ENCODE measurements around the gene FOXO1. TPM values are rescaled to one million over a fixed set of nuclear protein-coding genes. Genes with fewer than 3 reads are reported as not detected.

FOXO1 gene
- total and polyA plus RNA-seq, 9 of the 15 experiments (the other 6 are each of a cell fraction or from before 2014, with no cell fraction given), result 0.04 to 0.73 (median 0.20) TPM

- FAIRE-seq, result no peak
- 0% methylated on average over 2 of the region's 5 CpGs for WGBS (ENCODE audit: insufficient coverage, low coverage, missing lambda C conversion rate)
Measured at GRCh38 chr13:40657307-40657706, 9.1 kb downstream of the FOXO1 start.

More at GRCh38 chr13:40657307-40657706, 9.1 kb downstream of the FOXO1 start:
- in situ Hi-C loops (cut with MboI) (no loop called here), intact Hi-C loops (cut with micrococcal nuclease) (no loop called here)
- Histone ChIP-seq H3K4me3 (no peak overlapping the region), H4K20me1 (replicated peaks; ENCODE audit: control insufficient read depth, insufficient read depth, low read length) (no peaks in the 10 kb centered on the region), H3K27me3 (ENCODE audit: control insufficient read depth in 2 of 2, insufficient read depth in 2 of 2, low read length in 2 of 2) (0 out of 5 replicates have a peak, but pooled peaks cover 0 to 2% of the 10 kb centered on the region in 2 experiments), H3K79me2 (ENCODE audit: control insufficient read depth, insufficient read depth, low read length) (no peaks in the 10 kb centered on the region), H3K9me1 (ENCODE audit: control insufficient read depth, insufficient read depth, low read length) (no peaks in the 10 kb centered on the region), H3K4me2 (ENCODE audit: insufficient read depth, low read length) (no peak overlapping the region), H3K4me1 (replicated peaks in 1 of 2; ENCODE audit: control insufficient read depth in 2 of 2, insufficient read depth in 2 of 2, low read length in 2 of 2) (no peaks in the 10 kb centered on the region; a peak in 1 of 5 replicates), H3K27ac (ENCODE audit: extremely low read depth, low read depth, low read length) (no peak overlapping the region), H2AFZ (ENCODE audit: low read depth, low read length) (no peak overlapping the region), H3K9ac (ENCODE audit: insufficient read depth in 1 of 2, low read depth in 2 of 2, low read length in 2 of 2) (no peak overlapping the region), H3K36me3 (ENCODE audit: control insufficient read depth, insufficient read depth, low read length) (no peaks in the 10 kb centered on the region), H3K9me3 (replicated peaks; ENCODE audit: control insufficient read depth, insufficient read depth, low read depth, low read length) (no peaks in the 10 kb centered on the region; the same call in 1 of the 2 replicates)
- ChIA-PET CTCF (ENCODE audit: low intra/inter-chr PET ratio) (no interaction called here), POLR2A (no interaction called here)
- ATAC-seq, result no peak
- no TSS peak for BruUV-seq (replicated peaks)
- DNase-seq (ENCODE audit: extremely low read depth in 1 of 4, low spot score in 3 of 4), result no peak
- TF ChIP-seq SETDB1 (IDR thresholded peaks at IDR 0.05; ENCODE audit: low read length), result no peak
- no peak for TF ChIP-seq ZNF398 (CRISPR knock-in tag; IDR thresholded peaks at IDR 0.05)
- TF ChIP-seq KLF1 (tag; IDR thresholded peaks at IDR 0.05), result no peak
- no peak for TF ChIP-seq ZNF124 (CRISPR knock-in tag; IDR thresholded peaks at IDR 0.05)
- TF ChIP-seq ZBTB43 (CRISPR knock-in tag; IDR thresholded peaks at IDR 0.05), result no peak
- no peak for TF ChIP-seq TCF15 (CRISPR knock-in tag; IDR thresholded peaks at IDR 0.05)
- TF ChIP-seq ZNF224 (CRISPR knock-in tag; IDR thresholded peaks at IDR 0.05), result no peak
- no peak for TF ChIP-seq ASH1L (IDR thresholded peaks at IDR 0.05; ENCODE audit: borderline replicate concordance, low read depth, partially characterized antibody)
- no peak for TF ChIP-seq FOS (IDR thresholded peaks at IDR 0.05; ENCODE audit: extremely low read depth, insufficient read length)
- no peak for TF ChIP-seq PTRF (tag; IDR thresholded peaks at IDR 0.05)
- TF ChIP-seq, protein P1, sequence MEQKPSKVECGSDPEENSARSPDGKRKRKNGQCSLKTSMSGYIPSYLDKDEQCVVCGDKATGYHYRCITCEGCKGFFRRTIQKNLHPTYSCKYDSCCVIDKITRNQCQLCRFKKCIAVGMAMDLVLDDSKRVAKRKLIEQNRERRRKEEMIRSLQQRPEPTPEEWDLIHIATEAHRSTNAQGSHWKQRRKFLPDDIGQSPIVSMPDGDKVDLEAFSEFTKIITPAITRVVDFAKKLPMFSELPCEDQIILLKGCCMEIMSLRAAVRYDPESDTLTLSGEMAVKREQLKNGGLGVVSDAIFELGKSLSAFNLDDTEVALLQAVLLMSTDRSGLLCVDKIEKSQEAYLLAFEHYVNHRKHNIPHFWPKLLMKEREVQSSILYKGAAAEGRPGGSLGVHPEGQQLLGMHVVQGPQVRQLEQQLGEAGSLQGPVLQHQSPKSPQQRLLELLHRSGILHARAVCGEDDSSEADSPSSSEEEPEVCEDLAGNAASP (IDR thresholded peaks at IDR 0.05), result no peak
- no peak for TF ChIP-seq PCBP2 (IDR thresholded peaks at IDR 0.05; ENCODE audit: low read depth, low read length, poor library complexity, severe bottlenecking)
- no peak for TF ChIP-seq JUND (IDR thresholded peaks at IDR 0.05; ENCODE audit: borderline replicate concordance, low read depth, low read length)
- TF ChIP-seq JUND (tag; IDR thresholded peaks at IDR 0.05; ENCODE audit: borderline replicate concordance, low read depth, low read length), result no peak
